Fibroblast of lung (primary cell): Measurements from ENCODE around the gene GRHL3. TPM values are rescaled to one million over a fixed set of nuclear protein-coding genes. Genes with fewer than 3 reads are reported as not detected.

Source experiments
- DNase-seq, 2 donors: peaks; one replicate each; pipeline versions ENCODE4 v3.0.0 to v3.0.0-alpha.2; 2010; ENCODE audit warnings: low read depth in 2 of 2
- H2AFZ ChIP-seq: 2 replicates; pipeline ENCODE4 v1.5.1; 2012; ENCODE audit warnings: low read length, control low read depth, inconsistent platforms
- H3K27ac ChIP-seq: 2 replicates; pipeline ENCODE4 v1.5.1; 2011; ENCODE audit warnings: low read length, control low read depth; ENCODE audit not compliant: insufficient read depth
- H3K27me3 ChIP-seq: 2 replicates; pipeline ENCODE4 v1.5.1; 2011; ENCODE audit warnings: mild to moderate bottlenecking, low read length; ENCODE audit not compliant: control insufficient read depth, insufficient read depth
- H3K36me3 ChIP-seq: 2 replicates; pipeline ENCODE4 v1.5.1; 2011; ENCODE audit warnings: low read length; ENCODE audit not compliant: control insufficient read depth, insufficient read depth
- H3K4me1 ChIP-seq: 2 replicates; pipeline ENCODE4 v1.5.1; 2011; ENCODE audit warnings: low read length; ENCODE audit not compliant: control insufficient read depth, insufficient read depth; ENCODE audit errors: extremely low read depth
- H3K4me2 ChIP-seq: 2 replicates; pipeline ENCODE4 v1.5.1; 2011; ENCODE audit warnings: low read length, control low read depth; ENCODE audit not compliant: insufficient read depth; ENCODE audit errors: extremely low read depth
- H3K4me3 ChIP-seq, 4 experiments: fragments of 200-600 bp in 1 of 4; sonication (generic) in 1 of 4; replicated peaks in 1 of 4; 2 replicates each; pipeline ENCODE4 v1.5.1; 2011 to 2016; ENCODE audit warnings: low read length in 4 of 4, low read depth in 3 of 4, mild to moderate bottlenecking in 3 of 4, control low read depth in 2 of 4, inconsistent platforms in 1 of 4, mixed read lengths in 1 of 4; ENCODE audit not compliant: insufficient read depth in 1 of 4; ENCODE audit errors: control extremely low read depth in 1 of 4
- H3K79me2 ChIP-seq: 2 replicates; pipeline ENCODE4 v1.5.1; 2012; ENCODE audit warnings: mild to moderate bottlenecking, low read length, inconsistent platforms; ENCODE audit not compliant: control insufficient read depth, insufficient read depth
- H3K9ac ChIP-seq: 2 replicates; pipeline ENCODE4 v1.5.1; 2011; ENCODE audit warnings: mild to moderate bottlenecking, low read length, control low read depth; ENCODE audit not compliant: insufficient read depth
- H3K9me3 ChIP-seq: 2 replicates; pipeline ENCODE4 v1.5.1; 2012; ENCODE audit warnings: low read depth, low read length; ENCODE audit not compliant: control insufficient read depth, insufficient read depth
- H4K20me1 ChIP-seq: 2 replicates; pipeline ENCODE4 v1.5.1; 2011; ENCODE audit warnings: low read length; ENCODE audit not compliant: control insufficient read depth, insufficient read depth; ENCODE audit errors: extremely low read depth
- CTCF ChIP-seq, 2 donors: IDR thresholded peaks in 1 of 2; conservative IDR thresholded peaks in 1 of 2; 1 replicate in 1 of 2; 2 replicates in 1 of 2; pipeline ENCODE4 v1.5.1; 2011 to 2012; ENCODE audit warnings: low read length in 2 of 2, control low read depth in 1 of 2, inconsistent platforms in 1 of 2, low read depth in 1 of 2, mild to moderate bottlenecking in 1 of 2
- EZH2 ChIP-seq: IDR thresholded peaks from 2 replicates; pipeline ENCODE4 v1.5.1; 2012; ENCODE audit warnings: low read length, control low read depth, mild to moderate bottlenecking; ENCODE audit errors: missing control alignments
- polyA plus RNA-seq, 2 donors: library from polyadenylated mRNA; depleted of rRNA in 1 of 2; stranded (reverse) in 1 of 2; unstranded in 1 of 2; fragments of >200 nt; gene quantifications; 2 replicates each; pipeline ENCODE4 v1.2.1, GENCODE V29; 2011 to 2012; ENCODE audit warnings: missing spikeins in 1 of 2
- total RNA-seq: library from RNA; depleted of rRNA; stranded (reverse); fragments of >200 nt; gene quantifications from 2 replicates; pipeline ENCODE4 v1.2.1, GENCODE V29; 2014

Gene GRHL3
- total and polyA plus RNA-seq, 2 donors (not counting 1 experiment from before 2014, with no cell fraction given), result 0.03 TPM; not detected in 1

- no peak for DNase-seq
Observed at GRCh38 chr1:24282491-24282890, 36.7 kb upstream of the GRHL3 start.

GRCh38 chr1:24283326-24284155, 35.6 kb upstream of the GRHL3 start:
- Histone ChIP-seq H4K20me1 (no peaks in the 10 kb centered on the region), H3K36me3 (no peaks in the 10 kb centered on the region), H3K4me1 (no peaks in the 10 kb centered on the region), H3K27me3 (peaks cover 2% of the 10 kb centered on the region), H3K4me2 (no peak overlapping the region), H3K79me2 (no peaks in the 10 kb centered on the region), H3K9ac (no peak overlapping the region), H3K27ac (no peak overlapping the region), H3K9me3 (no peaks in the 10 kb centered on the region), H2AFZ (no peak overlapping the region), H3K4me3 (no peak overlapping the region)
- no peak for TF ChIP-seq CTCF (conservative IDR thresholded peaks at IDR 0.05 in 1 of 2, IDR thresholded peaks at IDR 0.05 in 1 of 2; ENCODE audit: low read depth in 1 of 2, low read length in 2 of 2)
- TF ChIP-seq EZH2, result no peak
- DNase-seq, result peak; percentile 87 to 92

More at GRCh38 chr1:24282491-24282890, 36.7 kb upstream of the GRHL3 start:
- Histone ChIP-seq H3K9me3 (no peaks in the 10 kb centered on the region), H3K9ac (no peak overlapping the region), H3K27me3 (peaks cover 2% of the 10 kb centered on the region), H3K79me2 (no peaks in the 10 kb centered on the region), H3K27ac (no peak overlapping the region), H3K4me3 (no peak overlapping the region), H2AFZ (no peak overlapping the region), H3K4me2 (no peak overlapping the region), H3K4me1 (no peaks in the 10 kb centered on the region), H4K20me1 (no peaks in the 10 kb centered on the region), H3K36me3 (no peaks in the 10 kb centered on the region)
- no peak for TF ChIP-seq CTCF (conservative IDR thresholded peaks at IDR 0.05 in 1 of 2, IDR thresholded peaks at IDR 0.05 in 1 of 2; ENCODE audit: low read depth in 1 of 2, low read length in 2 of 2)
- TF ChIP-seq EZH2, result no peak

DNA sequence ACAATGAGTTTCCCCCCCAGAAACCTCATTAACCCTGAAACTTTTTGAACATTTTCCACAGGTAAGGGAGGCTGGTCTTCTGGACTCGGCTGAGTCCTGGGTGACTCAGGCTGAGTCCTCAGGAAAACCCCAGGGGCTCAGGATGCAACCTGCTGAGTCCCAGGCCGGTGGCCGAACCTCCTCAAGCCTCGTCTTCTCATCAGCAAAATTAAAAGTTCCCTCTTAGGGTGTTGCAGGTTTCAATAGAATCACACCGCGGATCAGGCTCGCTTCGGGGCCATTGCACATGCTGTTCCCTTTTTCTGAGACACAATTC, 35.0 kb upstream of the GRHL3 start:
- H3K9ac ChIP-seq, result no peak overlapping the region
- TF ChIP-seq CTCF (conservative IDR thresholded peaks at IDR 0.05 in 1 of 2, IDR thresholded peaks at IDR 0.05 in 1 of 2; ENCODE audit: low read depth in 1 of 2, low read length in 2 of 2) (no peak), EZH2 (no peak)
- no peaks in the 10 kb centered on the region for H3K36me3 ChIP-seq
- H3K4me3 ChIP-seq, result no peak overlapping the region
- H3K27me3 ChIP-seq, result no peaks in the 10 kb centered on the region
- H3K4me2 ChIP-seq, result no peak overlapping the region
- no peaks in the 10 kb centered on the region for H3K4me1 ChIP-seq
- no peaks in the 10 kb centered on the region for H3K9me3 ChIP-seq
- no peaks in the 10 kb centered on the region for H3K79me2 ChIP-seq
- H3K27ac ChIP-seq, result no peak overlapping the region
- no peak for DNase-seq
- no peaks in the 10 kb centered on the region for H4K20me1 ChIP-seq
- H2AFZ ChIP-seq, result no peak overlapping the region
